H9 (cell line): ENCODE data around the gene TTBK1. TPM values are rescaled to one million over a fixed set of nuclear protein-coding genes. Genes with fewer than 3 reads are reported as not detected.

Source experiments
- DNase-seq: peaks from one replicate; pipeline ENCODE4 v3.0.0-alpha.2; 2017
- H2AFZ ChIP-seq: one replicate; pipeline ENCODE4 v1.6.1; 2013; ENCODE audit warnings: mild to moderate bottlenecking, low read length, control low read depth, moderate library complexity
- H2AK5ac ChIP-seq: 2 replicates; pipeline ENCODE4 v1.6.1; 2013; ENCODE audit warnings: low read length, control low read depth, mixed read lengths; ENCODE audit not compliant: insufficient read length
- H2BK120ac ChIP-seq: one replicate; pipeline ENCODE4 v1.6.1; 2013; ENCODE audit warnings: low read depth, mild to moderate bottlenecking, low read length, control low read depth, inconsistent platforms; ENCODE audit not compliant: poor library complexity, severe bottlenecking
- H2BK12ac ChIP-seq: 2 replicates; pipeline ENCODE4 v1.6.1; 2013; ENCODE audit warnings: low read length, control low read depth, mixed read lengths, low read depth; ENCODE audit not compliant: insufficient read length
- H2BK15ac ChIP-seq: 2 replicates; pipeline ENCODE4 v1.6.1; 2013; ENCODE audit warnings: low read depth, low read length, control low read depth
- H2BK20ac ChIP-seq: one replicate; pipeline ENCODE4 v1.6.1; 2013; ENCODE audit warnings: low read depth, mild to moderate bottlenecking, low read length, control low read depth, inconsistent platforms; ENCODE audit not compliant: poor library complexity, severe bottlenecking
- H2BK5ac ChIP-seq: 2 replicates; pipeline ENCODE4 v1.6.1; 2013; ENCODE audit warnings: low read length, control low read depth, mixed read lengths; ENCODE audit not compliant: insufficient read length
- H3K14ac ChIP-seq: 2 replicates; pipeline ENCODE4 v1.6.1; 2013; ENCODE audit warnings: low read length, control low read depth; ENCODE audit not compliant: insufficient read depth
- H3K18ac ChIP-seq: 2 replicates; pipeline ENCODE4 v1.6.1; 2013; ENCODE audit warnings: low read depth, mild to moderate bottlenecking, mixed read lengths, low read length, control low read depth; ENCODE audit not compliant: insufficient read length
- H3K23ac ChIP-seq: 2 replicates; pipeline ENCODE4 v1.6.1; 2013; ENCODE audit warnings: low read length, control low read depth, mixed read lengths, low read depth; ENCODE audit not compliant: insufficient read length
- H3K23me2 ChIP-seq: 2 replicates; pipeline ENCODE4 v1.6.1; 2013; ENCODE audit warnings: low read depth, mild to moderate bottlenecking, mixed read lengths, low read length, control low read depth; ENCODE audit not compliant: insufficient read length, poor library complexity, severe bottlenecking
- H3K27ac ChIP-seq: 2 replicates; pipeline ENCODE4 v1.5.1; 2013; ENCODE audit warnings: low read length, control low read depth, mixed read lengths, low read depth; ENCODE audit not compliant: insufficient read length
- H3K27me3 ChIP-seq: 2 replicates; pipeline ENCODE4 v1.6.1; 2013; ENCODE audit warnings: low read length, control low read depth, inconsistent platforms; ENCODE audit not compliant: insufficient read depth
- H3K4ac ChIP-seq: 2 replicates; pipeline ENCODE4 v1.6.1; 2013; ENCODE audit warnings: low read depth, mild to moderate bottlenecking, control low read depth, inconsistent platforms, low read length, moderate library complexity
- H3K4me1 ChIP-seq: 2 replicates; pipeline ENCODE4 v1.6.1; 2013; ENCODE audit warnings: low read length, control low read depth, inconsistent platforms; ENCODE audit not compliant: insufficient read depth
- H3K4me2 ChIP-seq: 2 replicates; pipeline ENCODE4 v1.6.1; 2013; ENCODE audit warnings: low read length, control low read depth, mixed read lengths; ENCODE audit not compliant: insufficient read length, insufficient read depth
- H3K56ac ChIP-seq: 2 replicates; pipeline ENCODE4 v1.6.1; 2013; ENCODE audit warnings: low read depth, mild to moderate bottlenecking, mixed read lengths, low read length, control low read depth; ENCODE audit not compliant: insufficient read length
- H3K79me1 ChIP-seq: 2 replicates; pipeline ENCODE4 v1.6.1; 2013; ENCODE audit warnings: low read depth, mild to moderate bottlenecking, moderate library complexity, low read length, control low read depth, inconsistent platforms; ENCODE audit not compliant: insufficient read depth, poor library complexity, severe bottlenecking
- H3K79me2 ChIP-seq: 2 replicates; pipeline ENCODE4 v1.6.1; 2013; ENCODE audit warnings: low read length, control low read depth, inconsistent platforms; ENCODE audit not compliant: insufficient read depth
- H3K9ac ChIP-seq: 2 replicates; pipeline ENCODE4 v1.6.1; 2013; ENCODE audit warnings: low read length, control low read depth, mixed read lengths; ENCODE audit not compliant: insufficient read length; ENCODE audit errors: extremely low read depth
- H3K9me3 ChIP-seq: one replicate; pipeline ENCODE4 v1.6.1; 2013; ENCODE audit warnings: low read depth, low read length, inconsistent platforms; ENCODE audit not compliant: control insufficient read depth
- H3T11ph ChIP-seq: one replicate; pipeline ENCODE4 v1.6.1; 2013; ENCODE audit warnings: mild to moderate bottlenecking, low read length, control low read depth, inconsistent platforms
- H4K20me1 ChIP-seq: one replicate; pipeline ENCODE4 v1.6.1; 2013; ENCODE audit not compliant: control insufficient read depth, insufficient read length, insufficient read depth
- H4K5ac ChIP-seq: 2 replicates; pipeline ENCODE4 v1.6.1; 2013; ENCODE audit warnings: low read depth, mild to moderate bottlenecking, mixed read lengths, low read length, control low read depth; ENCODE audit not compliant: insufficient read length
- H4K8ac ChIP-seq: replicated peaks from 2 replicates; pipeline ENCODE4 v1.6.1; 2013; ENCODE audit warnings: low read length, control low read depth, mixed read lengths, low read depth; ENCODE audit not compliant: insufficient read length
- H4K91ac ChIP-seq: 2 replicates; pipeline ENCODE4 v1.6.1; 2013; ENCODE audit warnings: low read depth, mild to moderate bottlenecking, moderate library complexity, mixed read lengths, low read length, control low read depth; ENCODE audit not compliant: insufficient read length
- H3K27ac Mint-ChIP-seq, 3 experiments: 2 replicates in 2 of 3; 3 replicates in 1 of 3; pipeline ENCODE4 v1.8.0; 2020 to 2021; ENCODE audit warnings: mixed read lengths in 3 of 3, mild to moderate bottlenecking in 1 of 3, moderate library complexity in 1 of 3
- H3K27me3 Mint-ChIP-seq: 2 replicates; pipeline ENCODE4 v1.8.0; 2021; ENCODE audit warnings: low read depth, mild to moderate bottlenecking, moderate library complexity, mixed read lengths
- H3K36me3 Mint-ChIP-seq, 3 experiments: 2 replicates in 2 of 3; 3 replicates in 1 of 3; pipeline ENCODE4 v1.8.0; 2020 to 2021; ENCODE audit warnings: low read depth in 3 of 3, mixed read lengths in 3 of 3; ENCODE audit not compliant: insufficient read depth in 1 of 3
- H3K4me1 Mint-ChIP-seq, 2 experiments: 2 replicates each; pipeline ENCODE4 v1.8.0; 2020; ENCODE audit warnings: mixed read lengths in 2 of 2
- H3K4me3 Mint-ChIP-seq, 2 experiments: 2 replicates in 1 of 2; 3 replicates in 1 of 2; pipeline ENCODE4 v1.8.0; 2020 to 2021; ENCODE audit warnings: mild to moderate bottlenecking in 2 of 2, mixed read lengths in 2 of 2, moderate library complexity in 1 of 2
- H3K9me3 Mint-ChIP-seq, 2 experiments: 2 replicates in 1 of 2; 3 replicates in 1 of 2; pipeline ENCODE4 v1.8.0; 2020; ENCODE audit warnings: mild to moderate bottlenecking in 2 of 2, mixed read lengths in 2 of 2, moderate library complexity in 1 of 2
- WGBS: extraction: QIAGEN DNeasy Blood & Tissue Kit; methylation state at CpG from one replicate; pipeline ENCODE4 v1.1.7; 2013; ENCODE audit warnings: missing lambda C conversion rate, low lambda C conversion rate, mixed read lengths; ENCODE audit not compliant: insufficient read length; ENCODE audit errors: extremely low coverage; 5-methylcytosine and 5-hydroxymethylcytosine counted together
- total RNA-seq: library from RNA; stranded (reverse); gene quantifications from 2 replicates; pipeline ENCODE4 v1.2.1, GENCODE V29; 2021
- TF ChIP-seq, protein P1 (sequence below): fragments of 200-600 bp; sonication (generic); conservative IDR thresholded peaks from 3 replicates; pipeline ENCODE4 v1.8.0; 2021; ENCODE audit warnings: antibody characterized with exemption, mild to moderate bottlenecking

TTBK1 gene
- total RNA-seq, 1 experiment from 2014 or later = 1.6 TPM

DNA sequence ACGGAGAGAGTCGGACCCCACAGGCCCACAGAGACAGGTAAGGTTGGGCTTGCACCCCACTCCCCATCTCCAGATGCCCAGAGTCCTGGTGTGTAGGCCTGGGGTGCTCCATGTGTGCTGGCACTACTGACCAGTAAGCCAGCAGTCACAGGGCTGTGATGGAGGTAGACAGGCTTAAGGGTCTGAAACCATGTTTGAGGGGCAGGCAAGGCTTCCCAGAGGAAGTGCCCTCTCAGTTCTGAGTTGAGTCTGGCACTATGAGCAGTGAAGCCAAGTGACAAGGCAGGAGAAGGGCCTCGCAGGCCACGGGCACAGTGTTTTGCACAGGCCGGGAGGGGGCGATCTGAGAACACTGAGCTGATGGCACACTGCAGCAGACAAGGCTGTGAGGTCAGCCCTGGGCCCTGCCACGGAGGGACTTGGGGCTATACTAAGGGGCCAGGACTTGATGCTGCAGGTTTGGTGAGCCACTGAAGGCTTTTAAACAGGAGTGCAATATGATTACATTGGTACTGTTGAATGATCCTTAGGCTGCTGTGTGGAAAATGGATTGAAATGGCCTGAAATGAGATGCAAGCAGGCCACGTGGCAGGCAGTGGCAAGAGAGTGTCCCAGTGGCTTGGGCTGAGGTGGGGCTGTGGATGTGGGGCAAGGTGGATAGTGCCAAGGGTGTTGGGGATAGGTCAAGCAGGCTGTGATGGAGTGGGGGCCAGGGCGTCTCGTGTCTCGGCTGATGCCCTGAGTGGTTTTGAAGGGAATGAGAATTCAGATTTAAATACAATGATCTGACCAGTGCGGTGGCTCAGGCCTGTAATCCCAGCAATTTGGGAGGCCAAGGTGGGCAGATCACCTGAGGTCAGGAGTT is 20.3 kb downstream of the TTBK1 start:
- Histone ChIP-seq H3K9ac (no peak overlapping the region), H2BK120ac (no peak overlapping the region), H3K79me1 (no peaks in the 10 kb centered on the region), H3K4ac (no peak overlapping the region), H2BK15ac (no peak overlapping the region), H2BK5ac (no peak overlapping the region), H3K14ac (no peak overlapping the region), H3K23me2 (no peaks in the 10 kb centered on the region), H2AK5ac (no peak overlapping the region), H2BK12ac (no peak overlapping the region), H2AFZ (no peak overlapping the region), H2BK20ac (no peak overlapping the region), H4K20me1 (no peaks in the 10 kb centered on the region), H3K56ac (no peak overlapping the region), H3K9me3 (no peaks in the 10 kb centered on the region), H3K18ac (no peak overlapping the region), H3K23ac (no peak overlapping the region), H3K27ac (no peak overlapping the region), H3K4me2 (no peak overlapping the region), H3T11ph (no peak overlapping the region), H4K5ac (no peak overlapping the region), H4K91ac (no peak overlapping the region), H3K79me2 (no peaks in the 10 kb centered on the region), H4K8ac (no peak overlapping the region), H3K4me1 (peaks cover 7% of the 10 kb centered on the region; the same call in 1 of the 2 replicates), H3K27me3 (peaks cover 5% of the 10 kb centered on the region; the same call in 1 of the 2 replicates)
- TF ChIP-seq, protein P1, sequence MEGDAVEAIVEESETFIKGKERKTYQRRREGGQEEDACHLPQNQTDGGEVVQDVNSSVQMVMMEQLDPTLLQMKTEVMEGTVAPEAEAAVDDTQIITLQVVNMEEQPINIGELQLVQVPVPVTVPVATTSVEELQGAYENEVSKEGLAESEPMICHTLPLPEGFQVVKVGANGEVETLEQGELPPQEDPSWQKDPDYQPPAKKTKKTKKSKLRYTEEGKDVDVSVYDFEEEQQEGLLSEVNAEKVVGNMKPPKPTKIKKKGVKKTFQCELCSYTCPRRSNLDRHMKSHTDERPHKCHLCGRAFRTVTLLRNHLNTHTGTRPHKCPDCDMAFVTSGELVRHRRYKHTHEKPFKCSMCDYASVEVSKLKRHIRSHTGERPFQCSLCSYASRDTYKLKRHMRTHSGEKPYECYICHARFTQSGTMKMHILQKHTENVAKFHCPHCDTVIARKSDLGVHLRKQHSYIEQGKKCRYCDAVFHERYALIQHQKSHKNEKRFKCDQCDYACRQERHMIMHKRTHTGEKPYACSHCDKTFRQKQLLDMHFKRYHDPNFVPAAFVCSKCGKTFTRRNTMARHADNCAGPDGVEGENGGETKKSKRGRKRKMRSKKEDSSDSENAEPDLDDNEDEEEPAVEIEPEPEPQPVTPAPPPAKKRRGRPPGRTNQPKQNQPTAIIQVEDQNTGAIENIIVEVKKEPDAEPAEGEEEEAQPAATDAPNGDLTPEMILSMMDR = peak; percentile 84
- Mint-ChIP-seq H3K4me3 (no peak overlapping the region; a peak in 1 of 5 replicates), H3K27ac (peak overlapping the region in 1 of 3 experiments; percentile 42; a peak in 1 of 7 replicates), H3K27me3 (peaks cover 13% of the 10 kb centered on the region), H3K36me3 (no peaks in the 10 kb centered on the region; a peak in 1 of 7 replicates), H3K4me1 (peaks cover 17 to 27% of the 10 kb centered on the region in 2 experiments), H3K9me3 (no peaks in the 10 kb centered on the region; a peak in 1 of 5 replicates)
- peak; percentile 88 for DNase-seq
- no CpG with 5 or more reads among the region's 12 CpGs for WGBS
